Sciatic nerve (tissue), 2 donors: ENCODE results near the gene FZD1. TPM values are rescaled to one million over a fixed set of nuclear protein-coding genes. Genes with fewer than 3 reads are reported as not detected.
A peak's percentile ranks its signal among the peaks of the same experiment; 100 is the strongest.

Experiments used
- ATAC-seq: fragments of 200-7000 bp; cut with Tn5 transposase; one replicate; pipeline ENCODE4 v1.9.1; 2020; ENCODE audit warnings: mild to moderate bottlenecking, moderate library complexity
- DNase-seq: peaks from one replicate; pipeline ENCODE4 v3.0.0-alpha.2; 2020; ENCODE audit warnings: low spot score
- intact Hi-C: fragments of 100-400 bp; cut with DNase I; formaldehyde crosslinking; loops from one replicate; pipeline ENCODE4 v1.14.2; 2022
- total RNA-seq: library from RNA; stranded (reverse); fragmentation: NEBNext Ultra II Directional; extraction: Animal tissue kit (Norgen Biotek cat#: 25700); gene quantifications from one replicate; pipeline ENCODE4 v1.2.1, GENCODE V29; 2021
- donor health status: DM: no; HTN: no; CAD: no.
- donor health status: DM: no; HTN: no; CAD: no.

FZD1 gene
- 120 TPM for total RNA-seq

- DNase-seq (peak; percentile 97), ATAC-seq (peak; percentile 97)
- intact Hi-C loops, result no loop called here
Observed at GRCh38 chr7:91264046-91264923, at the start of gene FZD1. TSS of gene FZD1 (plus strand) at chr7:91264433. CDS start at chr7:91264881, 448 bp downstream.

GRCh38 chr7:91226411-91226810 is 37.8 kb upstream of the FZD1 start:
- intact Hi-C loops, result no loop called here
- ATAC-seq (no peak), DNase-seq (no peak)

DNA sequence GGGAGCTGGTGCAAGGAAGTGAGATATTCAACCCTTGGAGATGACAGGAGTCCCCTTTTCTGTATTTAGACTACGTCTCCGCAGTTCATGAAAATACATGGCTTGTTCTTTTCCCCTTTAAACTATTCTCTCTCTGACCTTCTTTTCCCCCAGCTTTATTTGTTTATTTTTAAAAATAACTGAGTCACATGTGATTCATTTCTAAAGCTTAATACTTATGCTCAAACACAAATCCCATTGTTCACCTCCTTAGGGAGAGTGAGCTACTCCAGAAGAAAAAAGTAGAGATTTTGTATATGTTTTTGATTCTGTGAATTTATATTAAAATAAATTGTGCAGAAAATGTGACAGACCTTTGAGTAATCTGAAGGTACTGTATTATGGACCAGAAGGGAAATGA is 35.9 kb upstream of the FZD1 start:
- ATAC-seq, result peak; percentile 30
- DNase-seq, result no peak
- intact Hi-C loops, result no loop called here

DNA sequence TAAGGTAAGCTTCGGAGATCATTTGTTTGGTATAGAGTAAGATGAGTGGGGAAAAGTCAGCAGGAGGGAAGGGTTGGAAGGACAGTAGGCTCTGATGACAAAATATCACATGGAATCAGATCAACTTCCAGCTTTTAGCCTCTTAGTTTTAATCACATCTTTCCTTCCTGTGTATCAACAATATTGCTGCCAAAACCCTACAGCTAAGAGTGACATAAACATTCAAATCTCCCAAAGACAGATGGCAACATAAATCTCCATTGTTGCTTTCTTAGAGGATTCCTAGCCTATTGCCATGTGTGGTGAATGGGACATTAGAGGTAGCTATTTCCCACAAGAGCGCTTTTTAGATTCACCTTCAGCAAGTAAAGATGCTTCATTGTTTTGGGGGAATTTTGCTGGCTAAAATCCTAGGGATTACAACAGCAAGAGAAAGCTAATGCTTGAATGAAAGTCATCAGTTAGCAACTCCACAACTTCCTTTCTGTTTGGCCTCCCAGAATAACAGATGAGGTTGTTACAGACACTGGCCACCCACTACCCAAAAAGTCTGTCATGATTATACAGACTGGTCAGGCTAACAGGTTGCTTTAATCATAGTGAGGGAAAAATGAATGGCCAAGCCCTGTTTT is 35.2 kb upstream of the FZD1 start:
- intact Hi-C loops, result no loop called here

DNA sequence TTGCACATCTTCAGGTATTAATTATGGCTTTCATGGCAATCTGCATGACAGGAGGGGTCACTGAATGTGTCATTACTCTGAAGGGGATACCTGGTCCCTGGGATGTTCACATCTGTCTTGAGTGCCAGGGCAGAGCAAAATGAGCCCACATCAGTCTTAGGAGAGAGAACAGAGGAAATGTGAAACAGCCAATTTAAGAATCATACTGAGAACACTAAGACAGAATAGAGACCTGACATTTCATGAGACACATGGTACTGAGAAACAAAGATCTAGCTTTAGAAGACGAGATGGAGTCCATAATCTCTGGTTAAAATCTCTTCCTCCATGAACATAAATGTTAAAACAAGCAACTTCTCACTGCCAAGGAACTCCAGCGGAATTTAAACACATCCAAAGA is 34.1 kb upstream of the FZD1 start:
- intact Hi-C loops, result no loop called here
- ATAC-seq (no peak), DNase-seq (no peak)

More for the DNA sequence above, 35.2 kb upstream of the FZD1 start:
- DNase-seq, result no peak
- ATAC-seq, result peak; percentile 44

DNA sequence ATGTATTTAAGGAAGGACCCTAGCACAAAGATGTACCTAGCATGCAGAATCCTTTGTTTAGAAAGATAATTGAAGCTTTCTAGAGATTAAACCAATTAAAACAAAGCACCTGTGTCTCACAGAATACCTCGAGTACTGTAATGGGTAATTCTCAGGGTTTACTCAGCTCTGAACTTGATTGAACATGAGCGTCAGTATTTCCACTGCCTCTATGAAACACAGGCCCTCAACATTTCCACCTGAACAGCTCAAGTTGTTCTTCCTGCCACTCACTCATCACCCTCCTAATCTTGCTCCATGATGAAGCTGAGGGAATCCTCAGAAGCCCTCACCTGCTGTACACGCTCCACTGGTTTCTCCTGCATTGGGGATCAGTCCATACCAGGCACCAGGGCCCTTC is 33.7 kb upstream of the FZD1 start:
- DNase-seq (no peak), ATAC-seq (no peak)
- intact Hi-C loops, result no loop called here

GRCh38 chr7:91233212-91233611 is 31.0 kb upstream of the FZD1 start:
- no peak for ATAC-seq
- intact Hi-C loops, result no loop called here
- DNase-seq, result no peak

- no peak for DNase-seq
Observed at GRCh38 chr7:91235211-91235832, 28.9 kb upstream of the FZD1 start.

GRCh38 chr7:91239171-91239604 is 25.0 kb upstream of the FZD1 start:
- intact Hi-C loops, result no loop called here
- ATAC-seq (peak; percentile 69), DNase-seq (no peak)

More at GRCh38 chr7:91235211-91235832, 28.9 kb upstream of the FZD1 start:
- ATAC-seq, result no peak
- intact Hi-C loops, result no loop called here

DNA sequence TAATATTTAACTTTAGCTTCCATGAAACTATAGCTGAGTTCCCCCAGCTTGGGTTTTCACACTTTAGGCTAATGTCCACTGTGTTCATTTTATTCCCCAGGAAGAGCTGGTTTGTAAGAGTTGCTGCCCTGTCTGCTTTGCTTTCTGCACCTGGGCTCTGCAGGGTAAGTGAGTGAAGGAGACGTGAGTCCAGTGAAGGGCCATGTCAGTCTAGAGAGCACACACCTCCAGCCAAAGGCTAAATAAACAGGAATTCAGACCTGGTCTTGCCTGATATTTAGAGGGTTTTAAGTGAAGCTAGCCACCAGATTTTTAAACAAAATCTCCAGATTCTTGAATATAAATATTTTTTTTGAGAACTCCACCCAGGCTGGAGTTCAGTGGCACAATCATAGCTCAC is 24.5 kb upstream of the FZD1 start:
- DNase-seq, result no peak
- ATAC-seq, result no peak
- intact Hi-C loops, result no loop called here

DNA sequence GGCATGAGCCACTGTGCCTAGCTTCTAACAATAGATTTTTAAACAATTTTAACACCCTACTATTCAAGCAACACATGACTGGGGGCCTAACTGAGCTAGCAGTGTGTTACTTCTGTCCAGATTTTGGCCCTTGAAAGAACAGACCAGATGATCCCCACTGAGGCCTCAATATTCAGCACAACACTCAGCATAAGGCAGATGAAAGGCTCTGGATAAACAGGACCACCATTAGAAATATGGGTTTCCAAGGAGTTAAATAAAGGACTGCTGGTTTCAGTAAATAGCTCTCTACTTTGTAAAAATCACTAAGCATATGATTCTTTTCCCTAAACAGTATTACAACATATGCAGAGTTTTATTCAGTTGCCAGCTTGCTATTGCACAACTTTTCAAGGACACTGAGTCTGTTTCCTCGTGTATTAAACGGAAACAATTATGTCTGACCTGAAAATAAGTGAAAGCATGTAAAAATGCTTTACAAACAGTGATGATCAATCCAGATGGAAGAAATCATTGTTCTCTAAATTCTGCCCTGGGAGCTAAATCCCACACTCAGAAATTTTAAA is 23.8 kb upstream of the FZD1 start:
- ATAC-seq (peak; percentile 72), DNase-seq (no peak)
- intact Hi-C loops, result no loop called here

- intact Hi-C loops, result no loop called here
- ATAC-seq (no peak), DNase-seq (no peak)
Observed at GRCh38 chr7:91242097-91242844, 22.0 kb upstream of the FZD1 start.

- ATAC-seq (peak; percentile 44), DNase-seq (no peak)
- intact Hi-C loops, result no loop called here
Observed at GRCh38 chr7:91243591-91244301, 20.5 kb upstream of the FZD1 start.

GRCh38 chr7:91247500-91247899 is 16.7 kb upstream of the FZD1 start:
- DNase-seq (no peak), ATAC-seq (no peak)
- intact Hi-C loops, result no loop called here

GRCh38 chr7:91248996-91249395 is 15.2 kb upstream of the FZD1 start:
- DNase-seq (no peak), ATAC-seq (no peak)
- intact Hi-C loops, result no loop called here

- DNase-seq, result no peak
- ATAC-seq, result no peak
- intact Hi-C loops, result no loop called here
Observed at GRCh38 chr7:91249506-91250233, 14.6 kb upstream of the FZD1 start.

DNA sequence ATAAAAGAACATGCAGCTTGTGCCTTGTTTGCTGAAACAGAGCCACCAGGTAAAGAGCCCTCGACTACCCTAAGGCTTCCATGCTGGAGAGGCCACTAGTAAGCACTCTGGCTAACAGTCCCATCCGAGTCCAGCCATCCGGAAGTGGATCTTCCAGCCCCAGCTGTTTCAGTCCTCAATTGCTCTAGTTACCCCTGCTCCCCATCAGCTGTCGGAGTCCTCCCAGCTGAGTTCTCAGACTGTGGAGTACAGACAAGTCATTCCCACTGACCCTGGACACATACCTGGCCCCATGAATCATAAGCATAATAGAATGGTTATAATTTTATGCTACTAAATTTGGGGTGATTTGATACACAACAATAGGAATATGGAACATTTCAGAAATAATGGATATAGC is 13.5 kb upstream of the FZD1 start:
- intact Hi-C loops, result no loop called here
- DNase-seq (no peak), ATAC-seq (no peak)

DNA sequence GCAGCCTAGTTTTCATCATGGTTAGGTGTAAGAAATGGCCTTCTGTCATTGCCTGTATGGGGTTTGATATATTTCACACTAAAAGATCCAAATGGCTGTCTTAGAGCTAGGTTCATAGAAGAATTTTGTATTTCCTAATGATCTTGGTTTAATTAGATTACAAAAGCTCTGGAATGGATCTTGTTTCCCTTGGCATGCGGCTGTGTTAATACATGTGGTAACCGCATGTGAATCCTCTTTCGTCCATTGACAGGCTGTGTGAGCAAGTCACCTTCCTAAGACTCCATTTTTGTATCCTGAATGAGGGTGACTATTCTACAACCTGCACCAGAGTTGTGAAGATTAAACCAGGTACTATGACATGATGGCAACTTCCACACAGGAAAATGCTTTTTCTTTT is 12.4 kb upstream of the FZD1 start:
- ATAC-seq (no peak), DNase-seq (no peak)
- intact Hi-C loops, result no loop called here
